Activated gamma-delta T cell treated with anti-CD3 and anti-CD28 coated beads, Interleukin-2, amount 50 U/mL, for 16 hours (primary cell): Measurements from ENCODE around the gene MS4A6E.
"Not testable (repeated sequence)": the region's sequence is repeated elsewhere in the genome, so short reads cannot be mapped to it uniquely, and the experiment has no call there.

Experiments used
- DNase-seq: peaks from one replicate; pipeline ENCODE4 v3.0.0-alpha.2; 2020; ENCODE audit warnings: low read depth

The MS4A6E gene

GRCh38 chr11:60336767-60337391 lies 9.8 kb downstream of the MS4A6E start:
- no peak for DNase-seq

GRCh38 chr11:60338053-60338452 lies 11.0 kb downstream of the MS4A6E start:
- no peak for DNase-seq

GRCh38 chr11:60339356-60339755 lies 12.3 kb downstream of the MS4A6E start:
- DNase-seq = no peak

GRCh38 chr11:60343094-60343704 lies 16.1 kb downstream of the MS4A6E start:
- no peak for DNase-seq

GRCh38 chr11:60344146-60344545 lies 17.1 kb downstream of the MS4A6E start:
- DNase-seq = no peak

- DNase-seq = no peak
These were observed 18.4 kb downstream of the MS4A6E start for GRCh38 chr11:60345489-60345888.

- no peak for DNase-seq
These were observed 20.2 kb downstream of the MS4A6E start for GRCh38 chr11:60347084-60347797.

- DNase-seq = no peak
These were observed 21.1 kb downstream of the MS4A6E start for GRCh38 chr11:60348116-60348515.

- no peak for DNase-seq
These were observed 22.9 kb downstream of the MS4A6E start for GRCh38 chr11:60349990-60350389.

- no peak for DNase-seq
These were observed 30.7 kb downstream of the MS4A6E start for GRCh38 chr11:60357771-60358170.

- no peak for DNase-seq
These were observed 33.6 kb downstream of the MS4A6E start for GRCh38 chr11:60360621-60361020.

GRCh38 chr11:60362241-60362640 lies 35.2 kb downstream of the MS4A6E start:
- DNase-seq = no peak

- peak; percentile 32 for DNase-seq
These were observed 36.8 kb downstream of the MS4A6E start for GRCh38 chr11:60363542-60364470.

- not testable (repeated sequence) for DNase-seq
These were observed 39.3 kb downstream of the MS4A6E start for GRCh38 chr11:60366262-60366904.

GRCh38 chr11:60367009-60367408 lies 40.0 kb downstream of the MS4A6E start:
- no peak for DNase-seq

- DNase-seq = no peak
These were observed 40.8 kb downstream of the MS4A6E start for GRCh38 chr11:60367896-60368295.

- DNase-seq = no peak
These were observed 43.3 kb downstream of the MS4A6E start for GRCh38 chr11:60370252-60370810.

- no peak for DNase-seq
These were observed 43.8 kb downstream of the MS4A6E start for GRCh38 chr11:60370811-60371298.

GRCh38 chr11:60371386-60371785 lies 44.3 kb downstream of the MS4A6E start:
- no peak for DNase-seq

- no peak for DNase-seq
These were observed 44.8 kb downstream of the MS4A6E start for GRCh38 chr11:60371854-60372253.

- no peak for DNase-seq
These were observed 45.7 kb downstream of the MS4A6E start for GRCh38 chr11:60372767-60373166.
